ENCODE results near the gene WWTR1. TPM values are rescaled to one million over a fixed set of nuclear protein-coding genes. Genes with fewer than 3 reads are reported as not detected.

Gene WWTR1
- polyA plus RNA-seq, 1 donor: 85.2 TPM

GRCh38 chr3:149494022-149494758 lies 163.6 kb downstream of the WWTR1 start:
- DNase-seq: peak; percentile 55

DNA sequence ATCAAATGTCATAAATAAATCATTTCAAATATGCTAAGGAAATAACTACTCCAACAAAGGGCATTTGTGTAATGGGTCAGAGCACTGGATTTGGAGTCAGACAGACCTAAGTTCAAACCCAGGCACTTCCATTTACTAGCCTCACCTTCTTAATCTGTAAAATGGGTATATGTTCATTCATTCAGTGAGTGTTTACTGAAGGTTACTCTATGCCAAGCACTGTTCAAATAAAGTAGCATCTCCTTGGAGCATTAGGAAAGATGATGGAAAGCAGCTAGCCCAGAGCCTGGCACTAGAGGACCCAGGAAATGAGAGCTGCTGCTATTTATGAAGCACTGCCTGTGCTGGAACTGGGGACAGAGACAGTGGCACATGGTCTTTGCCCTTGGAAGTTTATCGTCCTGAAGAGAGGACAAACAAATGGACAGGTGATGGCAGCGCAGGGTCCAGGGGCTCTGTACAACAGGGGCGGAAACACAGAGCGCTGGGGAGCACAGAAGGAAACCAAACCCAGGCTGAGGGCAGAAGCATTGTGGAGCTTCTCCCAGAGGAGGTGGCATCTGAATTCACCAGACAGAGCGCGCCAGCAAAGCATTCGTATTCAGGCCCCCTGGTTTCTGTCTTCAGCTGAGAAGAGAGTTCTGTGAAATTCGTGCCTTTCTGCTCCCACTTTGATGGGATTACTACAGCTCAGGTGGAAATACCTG lies 164.4 kb downstream of the WWTR1 start:
- no peak for DNase-seq

- no peak for DNase-seq
These were observed 167.4 kb downstream of the WWTR1 start for GRCh38 chr3:149490260-149490971.

- no peak for DNase-seq
These were observed 168.7 kb downstream of the WWTR1 start for GRCh38 chr3:149489060-149489690.

GRCh38 chr3:149487598-149488197 lies 170.1 kb downstream of the WWTR1 start:
- DNase-seq: no peak

GRCh38 chr3:149486726-149487125 lies 171.1 kb downstream of the WWTR1 start:
- no peak for DNase-seq

GRCh38 chr3:149481491-149481890 lies 176.3 kb downstream of the WWTR1 start:
- DNase-seq: no peak

- no peak for DNase-seq
These were observed 176.8 kb downstream of the WWTR1 start for GRCh38 chr3:149481056-149481455.

GRCh38 chr3:149480326-149481017 lies 177.4 kb downstream of the WWTR1 start:
- peak; percentile 65 for DNase-seq

DNA sequence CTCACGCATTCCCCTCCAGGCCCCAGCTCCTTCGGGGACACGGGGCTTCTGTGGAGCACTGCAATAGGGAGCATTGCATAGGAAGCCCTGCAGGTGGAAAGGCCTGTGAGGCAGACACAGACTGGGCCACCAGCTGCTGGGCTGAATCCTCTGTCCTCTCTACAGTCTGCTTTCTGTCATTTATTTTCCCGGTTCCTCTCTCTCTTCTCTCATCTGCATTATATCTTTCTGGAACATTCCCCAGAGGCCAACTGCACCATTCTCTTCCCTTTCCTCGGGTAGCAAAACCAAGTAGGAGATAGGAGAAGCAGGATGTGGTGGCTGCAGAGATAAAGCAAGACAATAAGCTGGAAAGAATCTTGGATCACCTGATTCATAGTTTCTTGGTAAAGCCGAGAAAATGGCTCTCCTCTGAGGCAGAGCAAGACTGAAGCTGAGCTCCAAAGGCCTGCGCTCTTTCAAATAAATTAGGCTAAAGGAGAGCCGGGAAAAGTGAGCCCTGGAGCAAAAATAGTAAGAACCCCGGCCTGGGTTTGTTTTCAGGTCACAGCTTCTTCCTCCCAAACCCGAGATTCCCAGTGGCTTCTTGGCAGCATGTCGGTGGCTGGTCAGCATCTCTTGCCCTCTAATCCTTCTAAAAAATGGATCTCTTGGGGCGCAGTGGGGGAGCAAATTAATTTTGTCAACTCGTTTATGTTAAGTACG lies 178.1 kb downstream of the WWTR1 start:
- no peak for DNase-seq

- DNase-seq: no peak
These were observed 181.6 kb downstream of the WWTR1 start for GRCh38 chr3:149476225-149476624.

DNA sequence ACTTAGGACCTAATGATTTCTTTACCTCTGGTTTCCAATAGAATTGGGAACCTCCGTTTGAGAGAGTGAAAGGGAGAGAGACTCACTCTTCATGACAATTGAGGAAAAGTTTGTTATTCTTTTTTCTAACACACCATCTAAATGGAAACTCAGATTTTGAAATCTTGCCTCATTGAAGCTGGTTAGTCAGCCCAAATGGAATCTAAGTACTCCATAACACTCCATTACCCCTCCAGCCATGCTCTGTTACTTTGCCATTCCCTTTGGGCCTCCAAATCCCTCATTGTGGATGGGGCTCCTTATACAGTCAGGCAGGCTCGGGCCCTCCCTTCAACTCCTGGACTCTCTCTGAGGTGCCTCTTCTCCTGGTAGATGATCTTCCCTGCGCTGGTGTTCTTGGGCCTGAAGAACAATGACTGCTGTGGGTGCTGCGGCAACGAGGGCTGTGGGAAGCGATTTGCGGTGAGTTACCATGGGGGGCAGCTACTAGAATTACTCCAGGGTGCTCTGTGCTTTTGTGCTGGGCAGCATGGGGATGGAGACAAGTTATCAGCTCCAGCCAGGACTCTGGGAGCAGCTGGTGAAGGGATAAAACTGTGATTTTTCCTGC lies 182.3 kb downstream of the WWTR1 start:
- DNase-seq: no peak

DNA sequence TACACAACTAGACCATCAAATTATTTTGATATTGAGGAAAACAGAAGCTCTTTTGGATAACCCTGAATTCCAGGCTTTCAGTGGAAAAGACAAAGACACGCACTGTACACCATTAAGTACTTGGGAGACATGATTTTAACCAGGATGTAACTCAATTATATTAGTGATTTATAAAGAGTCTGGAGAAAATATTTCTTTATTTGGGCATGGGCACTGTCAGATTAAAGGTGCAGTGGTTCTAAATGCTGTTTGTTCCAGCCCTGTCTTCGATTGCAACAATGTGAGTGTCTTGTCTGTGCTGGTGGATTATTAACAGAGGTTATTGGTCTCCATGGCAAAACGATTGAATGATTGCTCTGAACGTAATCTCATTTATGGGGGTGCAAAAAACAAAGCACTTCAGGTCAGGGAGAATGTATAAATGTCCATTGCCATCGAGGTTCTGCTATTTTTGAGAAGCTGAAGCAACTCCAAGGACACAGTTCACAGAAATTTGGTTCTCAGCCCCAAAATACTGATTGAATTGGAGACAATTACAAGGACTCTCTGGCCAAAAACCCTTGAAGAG lies 183.5 kb downstream of the WWTR1 start, which contains the start of gene TM4SF4:
TM4SF4 (plus strand) TSS at position 448 of the 568 bp plus-strand sequence. CDS start 181 bp downstream, outside the sequence.
- DNase-seq: no peak

DNA sequence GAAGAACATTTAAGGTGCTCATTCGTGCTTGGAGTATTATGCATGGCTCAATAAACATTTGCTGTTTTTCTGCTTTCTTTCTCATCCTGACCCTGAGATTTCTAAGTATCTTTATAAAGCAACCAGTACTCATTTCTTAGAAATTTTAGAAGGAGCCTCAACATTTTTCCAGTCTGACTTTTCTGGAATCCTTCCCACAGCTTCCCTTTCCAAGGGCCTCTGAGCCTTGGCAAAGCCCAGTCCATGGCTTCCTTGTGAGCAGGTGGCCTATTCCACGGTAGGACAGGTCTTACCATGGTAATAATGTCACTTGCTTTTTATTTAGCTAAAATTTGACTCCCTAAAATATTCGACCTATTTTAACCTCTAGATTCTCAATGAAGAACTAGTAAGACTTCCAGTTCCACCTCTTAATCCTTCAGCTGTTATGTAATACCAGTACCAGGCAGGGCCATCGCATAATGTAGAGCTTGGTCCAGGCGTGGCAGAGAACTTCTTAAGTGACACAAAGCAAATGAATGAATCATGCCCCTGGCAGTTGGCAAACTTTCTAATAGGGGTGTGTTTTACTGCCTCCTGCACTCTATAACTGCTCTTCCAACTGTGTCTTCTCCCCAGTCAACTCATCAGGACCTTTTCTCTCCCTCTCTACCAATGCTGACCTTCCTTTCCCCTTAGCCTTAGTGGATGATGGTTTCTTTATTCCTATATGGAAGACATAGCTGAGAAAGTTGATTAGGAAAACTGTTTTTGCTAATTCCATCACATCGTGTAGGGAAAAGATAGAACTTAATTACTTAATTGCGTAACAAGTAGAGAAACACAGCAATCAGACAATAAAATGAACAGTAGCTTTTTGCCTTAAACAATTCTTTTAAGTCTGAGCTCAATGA lies 184.2 kb downstream of the WWTR1 start:
- peak; percentile 66 for DNase-seq

DNA sequence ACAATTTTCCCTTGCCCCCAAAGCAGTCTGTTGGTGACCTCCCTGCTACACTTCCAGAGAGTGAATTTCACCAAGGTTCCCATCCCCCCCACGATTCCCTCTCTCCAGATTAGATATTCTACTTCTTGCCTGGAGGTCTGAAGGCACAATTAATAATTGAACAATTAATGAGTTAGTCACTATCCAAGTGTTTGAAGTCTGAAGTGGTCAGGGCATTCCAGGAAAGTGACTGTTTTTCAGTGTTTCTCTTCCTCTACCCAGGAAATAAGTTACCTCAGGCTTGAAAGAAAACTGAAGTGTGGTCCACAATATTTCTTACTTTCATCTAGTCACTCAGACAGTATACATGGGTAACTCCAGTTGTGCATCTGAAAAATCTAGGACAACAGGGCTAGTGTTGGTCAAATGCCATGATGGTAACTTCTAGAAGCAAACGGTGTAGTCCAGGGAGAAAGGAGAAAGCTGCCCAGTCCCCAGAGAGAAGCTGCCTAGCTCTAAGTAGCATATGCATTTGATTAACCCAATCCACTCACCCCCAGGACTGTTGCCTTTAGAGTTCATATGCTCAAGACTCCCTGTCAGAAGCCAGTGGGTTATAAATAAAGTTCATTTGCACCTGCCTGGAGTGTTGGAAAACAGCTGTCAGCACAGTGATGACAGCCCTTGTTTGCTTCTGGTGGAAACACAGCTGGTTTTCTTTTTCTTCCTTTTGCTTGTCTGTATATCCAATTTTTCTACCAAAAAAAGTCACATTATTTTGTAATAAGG lies 185.6 kb downstream of the WWTR1 start:
- DNase-seq: peak; percentile 56

- DNase-seq: peak; percentile 30
These were observed 187.4 kb downstream of the WWTR1 start for GRCh38 chr3:149470381-149470780.

- no peak for DNase-seq
These were observed 189.2 kb downstream of the WWTR1 start for GRCh38 chr3:149468504-149469212.
